Adrenal gland (tissue), 5 donors: ENCODE measurements around the gene GASK1A.

ENCODE experiments used
- CTCF ChIP-seq, 6 experiments: fragments of 450-650 bp in 4 of 6; fragments of 200-600 bp in 2 of 6; sonication (generic) in 1 of 6; IDR thresholded peaks; 1 replicate in 5 of 6; 2 replicates in 1 of 6; pipeline versions ENCODE4 v1.5.1 to v1.8.0; 2016 to 2021; ENCODE audit warnings: antibody characterized with exemption in 6 of 6, mild to moderate bottlenecking in 2 of 6, moderate library complexity in 1 of 6
- POLR2A ChIP-seq, 2 donors: fragments of 450-650 bp; IDR thresholded peaks; one replicate each; pipeline ENCODE4 v1.6.1; 2017; ENCODE audit warnings: antibody characterized with exemption in 2 of 2, mild to moderate bottlenecking in 2 of 2, moderate library complexity in 1 of 2
- donor health status: DM: no; HTN: no; CAD: no.

- no peak for TF ChIP-seq POLR2A (IDR thresholded peaks at IDR 0.05)
- no peak for TF ChIP-seq CTCF (IDR thresholded peaks at IDR 0.05)
Measured at GRCh38 chr3:43087249-43087776, 108.2 kb downstream of the GASK1A start.
